Mesenchymal stem cell (in vitro differentiated cells and primary cell): ENCODE data around the gene STK17A.
"Not testable (repeated sequence)": the region's sequence is repeated elsewhere in the genome, so short reads cannot be mapped to it uniquely, and the experiment has no call there.

Experiments used
- DNase-seq: peaks from one replicate; pipeline ENCODE4 v3.0.0-alpha.2; 2013
- H2AFZ ChIP-seq: one replicate; pipeline ENCODE4 v1.6.1; 2013; ENCODE audit warnings: low read depth, mild to moderate bottlenecking, control low read depth, inconsistent platforms, low read length, moderate library complexity
- H2AK5ac ChIP-seq: 2 replicates; pipeline ENCODE4 v1.6.1; 2013; ENCODE audit warnings: low read length, moderate library complexity, mild to moderate bottlenecking, inconsistent platforms; ENCODE audit not compliant: severe bottlenecking
- H2BK120ac ChIP-seq: one replicate; pipeline ENCODE4 v1.6.1; 2013; ENCODE audit warnings: low read depth, mild to moderate bottlenecking, inconsistent platforms, low read length, moderate library complexity
- H2BK12ac ChIP-seq, 2 experiments: one replicate each; pipeline ENCODE4 v1.6.1; 2013; ENCODE audit warnings: inconsistent platforms in 2 of 2, low read length in 2 of 2, mild to moderate bottlenecking in 2 of 2, moderate library complexity in 2 of 2, control low read depth in 1 of 2
- H2BK15ac ChIP-seq: one replicate; pipeline ENCODE4 v1.6.1; 2013; ENCODE audit warnings: mild to moderate bottlenecking, low read depth, inconsistent platforms; ENCODE audit not compliant: poor library complexity, severe bottlenecking
- H2BK5ac ChIP-seq: 2 replicates; pipeline ENCODE4 v1.6.1; 2013; ENCODE audit warnings: low read depth, mild to moderate bottlenecking, low read length, control low read depth, inconsistent platforms; ENCODE audit not compliant: poor library complexity, severe bottlenecking
- H3K14ac ChIP-seq, 2 experiments: one replicate each; pipeline ENCODE4 v1.6.1; 2013; ENCODE audit warnings: inconsistent platforms in 2 of 2, low read length in 2 of 2, control low read depth in 1 of 2, mild to moderate bottlenecking in 1 of 2, moderate library complexity in 1 of 2
- H3K18ac ChIP-seq, 2 experiments: one replicate each; pipeline ENCODE4 v1.6.1; 2013; ENCODE audit warnings: inconsistent platforms in 2 of 2, low read length in 2 of 2, control low read depth in 1 of 2, low read depth in 1 of 2, mild to moderate bottlenecking in 1 of 2
- H3K23ac ChIP-seq, 2 experiments: one replicate each; pipeline ENCODE4 v1.6.1; 2013; ENCODE audit warnings: inconsistent platforms in 2 of 2, low read length in 2 of 2, mild to moderate bottlenecking in 2 of 2, moderate library complexity in 2 of 2, control low read depth in 1 of 2
- H3K27ac ChIP-seq: 2 replicates; pipeline ENCODE4 v1.5.1; 2013; ENCODE audit warnings: mild to moderate bottlenecking, moderate library complexity, low read length, control low read depth, inconsistent platforms; ENCODE audit not compliant: poor library complexity, severe bottlenecking
- H3K27me3 ChIP-seq, 2 experiments: 2 replicates each; pipeline versions ENCODE4 v1.6.1 to v1.7.0; 2013; ENCODE audit warnings: low read length in 2 of 2, mild to moderate bottlenecking in 2 of 2, moderate library complexity in 2 of 2, control low read depth in 1 of 2, inconsistent platforms in 1 of 2; ENCODE audit not compliant: control insufficient read depth in 1 of 2, insufficient read depth in 1 of 2
- H3K36me3 ChIP-seq, 2 experiments: 2 replicates each; pipeline versions ENCODE4 v1.6.1 to v1.7.0; 2013; ENCODE audit warnings: low read length in 2 of 2, control low read depth in 1 of 2, inconsistent platforms in 1 of 2, low read depth in 1 of 2, mild to moderate bottlenecking in 1 of 2; ENCODE audit not compliant: insufficient read depth in 2 of 2, control insufficient read depth in 1 of 2
- H3K4ac ChIP-seq, 2 experiments: one replicate each; pipeline ENCODE4 v1.6.1; 2013; ENCODE audit warnings: inconsistent platforms in 2 of 2, low read length in 2 of 2, mild to moderate bottlenecking in 2 of 2, moderate library complexity in 2 of 2, control low read depth in 1 of 2, low read depth in 1 of 2
- H3K4me1 ChIP-seq: 2 replicates; pipeline ENCODE4 v1.6.1; 2013; ENCODE audit warnings: low read depth, low read length, control low read depth; ENCODE audit not compliant: control insufficient read depth, insufficient read depth
- H3K4me2 ChIP-seq: 2 replicates; pipeline ENCODE4 v1.6.1; 2013; ENCODE audit warnings: low read length, mild to moderate bottlenecking, inconsistent platforms; ENCODE audit not compliant: poor library complexity, severe bottlenecking
- H3K4me3 ChIP-seq, 2 experiments: 2 replicates each; pipeline versions ENCODE4 v1.5.1 to v1.7.0; 2013; ENCODE audit warnings: low read length in 2 of 2, mild to moderate bottlenecking in 2 of 2, control low read depth in 1 of 2, low read depth in 1 of 2; ENCODE audit not compliant: insufficient read depth in 1 of 2
- H3K79me1 ChIP-seq: replicated peaks from 2 replicates; pipeline ENCODE4 v1.6.1; 2013; ENCODE audit warnings: mild to moderate bottlenecking, control low read depth, low read length, inconsistent platforms; ENCODE audit not compliant: poor library complexity, severe bottlenecking
- H3K9ac ChIP-seq: 2 replicates; pipeline ENCODE4 v1.7.0; 2013; ENCODE audit warnings: mild to moderate bottlenecking, low read length, moderate library complexity
- H3K9me3 ChIP-seq: 2 replicates; pipeline ENCODE4 v1.7.0; 2013; ENCODE audit warnings: mild to moderate bottlenecking, low read length; ENCODE audit not compliant: control insufficient read depth
- H4K8ac ChIP-seq: one replicate; pipeline ENCODE4 v1.6.1; 2013; ENCODE audit warnings: inconsistent platforms, mild to moderate bottlenecking, low read length, moderate library complexity
- H4K91ac ChIP-seq: one replicate; pipeline ENCODE4 v1.6.1; 2013; ENCODE audit warnings: mild to moderate bottlenecking, low read length, inconsistent platforms
- WGBS: methylation state at CpG from one replicate; pipeline ENCODE4 v1.1.7; 2013; ENCODE audit warnings: mixed read lengths; 5-methylcytosine and 5-hydroxymethylcytosine counted together

Gene STK17A

GRCh38 chr7:43572516-43573049, 10.3 kb upstream of the STK17A start:
- H2BK120ac ChIP-seq: no peak overlapping the region
- H3K79me1 ChIP-seq: no peaks in the 10 kb centered on the region
- peak overlapping the region; percentile 92 for H3K27ac ChIP-seq
- no peaks in the 10 kb centered on the region for H3K27me3 ChIP-seq
- H3K4me2 ChIP-seq: no peak overlapping the region
- H2BK5ac ChIP-seq: no peak overlapping the region
- H3K4me3 ChIP-seq: no peak overlapping the region
- peak; percentile 99 for DNase-seq
- H3K18ac ChIP-seq: no peak overlapping the region
- no peak overlapping the region for H2AK5ac ChIP-seq
- no peak overlapping the region for H4K8ac ChIP-seq
- H3K23ac ChIP-seq: no peak overlapping the region
- H3K9me3 ChIP-seq: no peaks in the 10 kb centered on the region
- H3K4me1 ChIP-seq: peaks cover 5% of the 10 kb centered on the region
- H2BK12ac ChIP-seq: no peak overlapping the region
- no peaks in the 10 kb centered on the region for H3K36me3 ChIP-seq
- H3K9ac ChIP-seq: peak overlapping the region; percentile 93
- WGBS: 10% methylated on average over 1 of the region's 1 CpG
- no peak overlapping the region for H3K14ac ChIP-seq
- H3K4ac ChIP-seq: no peak overlapping the region
- H2BK15ac ChIP-seq: no peak overlapping the region
- H2AFZ ChIP-seq: no peak overlapping the region
- H4K91ac ChIP-seq: no peak overlapping the region

DNA sequence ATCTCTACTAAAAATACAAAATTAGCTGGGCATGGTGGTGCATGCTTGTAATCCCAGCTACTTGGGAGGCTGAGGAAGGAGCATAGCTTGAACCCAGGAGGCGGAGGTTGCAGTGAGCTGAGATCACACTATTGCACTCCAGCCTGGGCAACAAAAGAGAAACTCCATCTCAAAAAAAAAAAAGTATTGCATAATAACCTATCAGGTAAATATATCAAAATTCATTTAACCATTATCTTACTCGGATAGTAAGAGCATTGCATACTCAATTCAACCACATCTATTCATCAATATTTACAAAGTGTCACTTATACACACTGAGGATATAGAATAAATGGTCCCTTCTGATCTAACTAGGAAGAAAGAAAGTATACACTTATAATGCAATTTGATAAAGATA, 9.1 kb upstream of the STK17A start:
- H3K79me1 ChIP-seq, H3K9ac ChIP-seq, H2BK15ac ChIP-seq, H3K27ac ChIP-seq, H3K27me3 ChIP-seq, H2BK5ac ChIP-seq, H2AK5ac ChIP-seq, H3K4ac ChIP-seq, H3K36me3 ChIP-seq, H2AFZ ChIP-seq, H4K91ac ChIP-seq, H3K23ac ChIP-seq, H4K8ac ChIP-seq, H3K14ac ChIP-seq, H2BK12ac ChIP-seq, DNase-seq, H3K9me3 ChIP-seq, H3K4me2 ChIP-seq, H2BK120ac ChIP-seq, H3K4me3 ChIP-seq, H3K4me1 ChIP-seq: not testable (repeated sequence)
- H3K18ac ChIP-seq: peak overlapping the region in 1 of 2 experiments; percentile 24
- 100% methylated on average over 1 of the region's 2 CpGs for WGBS

DNA sequence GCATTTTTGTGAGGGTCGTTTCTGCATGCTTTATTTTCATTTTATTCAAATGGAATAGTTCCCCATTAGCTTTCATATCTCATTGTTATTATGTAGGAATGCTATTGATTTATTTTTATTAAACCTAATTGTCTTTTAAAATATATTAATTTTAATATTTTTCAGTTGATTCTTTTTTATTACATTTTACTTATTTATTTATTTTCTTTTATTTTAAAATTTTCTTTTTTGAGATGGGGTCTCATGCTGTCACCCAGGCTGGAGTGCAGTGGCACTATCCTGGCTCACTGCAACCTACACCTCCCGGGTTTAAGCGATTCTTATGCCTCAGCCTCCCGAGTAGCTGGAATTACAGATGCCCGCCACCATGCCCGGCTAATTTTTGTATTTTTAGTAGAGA, 7.4 kb upstream of the STK17A start:
- H4K8ac ChIP-seq: no peak overlapping the region
- no peak overlapping the region for H2AFZ ChIP-seq
- no peak overlapping the region for H3K4me2 ChIP-seq
- H3K27ac ChIP-seq: no peak overlapping the region
- WGBS: 100% methylated on average over 3 of the region's 6 CpGs
- H3K18ac ChIP-seq: no peak overlapping the region
- H3K4ac ChIP-seq: no peak overlapping the region
- no peaks in the 10 kb centered on the region for H3K36me3 ChIP-seq
- H3K23ac ChIP-seq: no peak overlapping the region
- H2BK12ac ChIP-seq: no peak overlapping the region
- no peak overlapping the region for H4K91ac ChIP-seq
- H3K9me3 ChIP-seq: no peaks in the 10 kb centered on the region
- no peak for DNase-seq
- no peak overlapping the region for H3K14ac ChIP-seq
- no peak overlapping the region for H2AK5ac ChIP-seq
- H3K4me1 ChIP-seq: peaks cover 2% of the 10 kb centered on the region
- H2BK5ac ChIP-seq: no peak overlapping the region
- H2BK15ac ChIP-seq: no peak overlapping the region
- no peak overlapping the region for H3K9ac ChIP-seq
- no peak overlapping the region for H3K4me3 ChIP-seq
- H2BK120ac ChIP-seq: no peak overlapping the region
- H3K27me3 ChIP-seq: no peaks in the 10 kb centered on the region
- no peaks in the 10 kb centered on the region for H3K79me1 ChIP-seq

DNA sequence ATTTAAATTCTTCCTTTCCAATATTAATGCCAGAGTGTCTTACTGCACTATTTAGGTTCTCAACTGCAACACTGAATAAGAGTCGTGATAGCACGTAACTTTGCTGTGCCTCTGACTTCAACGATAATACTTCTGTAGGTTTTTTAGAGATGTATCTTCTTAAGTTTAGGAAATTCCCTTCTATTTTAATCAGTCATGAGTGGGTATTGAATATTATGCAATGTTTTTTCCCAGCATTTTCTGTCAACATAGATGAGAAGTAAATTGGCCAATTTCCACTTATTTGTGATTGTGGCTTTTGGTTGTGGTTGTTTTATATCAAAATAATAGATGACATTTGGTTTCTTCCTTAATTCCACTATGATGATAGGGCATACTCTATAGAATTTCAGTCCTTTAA, 6.7 kb upstream of the STK17A start:
- H2AFZ ChIP-seq: no peak overlapping the region
- no peak overlapping the region for H2BK12ac ChIP-seq
- H3K9me3 ChIP-seq: no peaks in the 10 kb centered on the region
- H3K9ac ChIP-seq: no peak overlapping the region
- no peak overlapping the region for H2BK5ac ChIP-seq
- no peak overlapping the region for H2AK5ac ChIP-seq
- no peak overlapping the region for H3K27ac ChIP-seq
- no peak overlapping the region for H3K23ac ChIP-seq
- H3K4me2 ChIP-seq: no peak overlapping the region
- no peak overlapping the region for H3K4ac ChIP-seq
- no peaks in the 10 kb centered on the region for H3K36me3 ChIP-seq
- no peak overlapping the region for H3K14ac ChIP-seq
- H2BK120ac ChIP-seq: no peak overlapping the region
- no peak overlapping the region for H3K4me3 ChIP-seq
- no peak for DNase-seq
- H4K8ac ChIP-seq: no peak overlapping the region
- no peak overlapping the region for H4K91ac ChIP-seq
- H3K79me1 ChIP-seq: no peaks in the 10 kb centered on the region
- no peak overlapping the region for H2BK15ac ChIP-seq
- H3K4me1 ChIP-seq: peaks cover 2% of the 10 kb centered on the region
- H3K18ac ChIP-seq: no peak overlapping the region
- H3K27me3 ChIP-seq: no peaks in the 10 kb centered on the region
- 97% methylated on average over 3 of the region's 3 CpGs for WGBS
